H1 (cell line): ENCODE measurements around the gene RNF4.

Experiments used
- CTCF ChIP-seq, 3 experiments: IDR thresholded peaks; 1 replicate in 2 of 3; 2 replicates in 1 of 3; pipeline versions ENCODE4 v1.5.1 to v1.6.1; 2011; ENCODE audit warnings: low read length in 3 of 3, mild to moderate bottlenecking in 3 of 3, inconsistent platforms in 2 of 3, low read depth in 1 of 3, moderate library complexity in 1 of 3; ENCODE audit not compliant: insufficient read depth in 1 of 3; ENCODE audit errors: control extremely low read depth in 1 of 3
- EZH2 ChIP-seq: fragments of 200-600 bp; sonication (generic); IDR thresholded peaks from 2 replicates; pipeline ENCODE4 v1.7.1; 2012; ENCODE audit warnings: low read depth, mild to moderate bottlenecking, moderate library complexity, low read length, inconsistent platforms; ENCODE audit not compliant: severe bottlenecking
- POLR2A ChIP-seq, 2 experiments: IDR thresholded peaks; 1 replicate in 1 of 2; 2 replicates in 1 of 2; pipeline ENCODE4 v1.6.1; 2011; ENCODE audit warnings: low read depth in 2 of 2, low read length in 2 of 2, mild to moderate bottlenecking in 2 of 2; ENCODE audit errors: control extremely low read depth in 1 of 2
- POLR2AphosphoS5 ChIP-seq: IDR thresholded peaks from 2 replicates; pipeline ENCODE4 v1.6.1; 2011; ENCODE audit warnings: low read depth, low read length

- no peak for TF ChIP-seq POLR2AphosphoS5
- TF ChIP-seq POLR2A (IDR thresholded peaks at IDR 0.05; ENCODE audit: control extremely low read depth in 1 of 2, low read depth in 2 of 2, low read length in 2 of 2): no peak
- TF ChIP-seq CTCF (IDR thresholded peaks at IDR 0.05; ENCODE audit: control extremely low read depth in 1 of 3, insufficient read depth in 1 of 3, low read depth in 1 of 3, low read length in 3 of 3): no peak
- TF ChIP-seq EZH2: no peak
Observed at GRCh38 chr4:2457481-2458295, 11.2 kb upstream of the RNF4 start.
